ENCODE data around the gene NUCKS1.
"Not testable (repeated sequence)": the region's sequence is repeated elsewhere in the genome, so short reads cannot be mapped to it uniquely, and the experiment has no call there.

NUCKS1 gene

DNA sequence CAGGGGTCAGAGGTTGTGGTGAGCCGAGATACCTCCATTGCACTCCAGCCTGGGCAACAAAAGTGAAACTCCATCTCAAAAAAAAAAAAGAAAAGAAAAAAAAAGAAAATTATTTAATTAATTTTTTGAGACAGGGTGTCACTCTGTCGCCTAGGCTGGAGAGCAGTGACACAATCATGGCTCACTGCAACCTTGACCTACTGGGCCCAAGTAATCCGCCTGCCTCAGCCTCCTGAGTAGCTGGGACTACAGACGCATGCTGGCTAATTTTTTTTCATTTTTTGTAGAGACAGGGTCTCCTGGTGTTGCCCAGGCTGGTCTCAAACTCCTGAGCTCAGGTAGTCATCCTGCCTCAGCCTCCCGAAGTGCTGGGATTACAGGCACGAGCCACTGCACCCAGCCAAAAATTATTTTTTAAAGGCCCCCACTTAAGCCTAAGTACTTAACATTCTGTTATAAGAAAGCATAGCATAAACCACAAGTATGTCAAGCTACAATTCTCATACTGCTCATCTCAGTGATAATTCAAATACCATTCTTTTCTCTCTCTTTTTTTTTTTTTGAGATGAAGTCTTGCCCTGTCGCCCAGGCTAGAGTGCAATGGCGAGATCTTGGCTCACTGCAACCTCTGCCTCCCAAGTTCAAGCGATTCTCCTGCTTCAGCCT is 19.9 kb downstream of the NUCKS1 start:
- H3K4me1 ChIP-seq (ENCODE audit: insufficient read depth, low read length, poor library complexity, severe bottlenecking) = no peaks in the 10 kb centered on the region
- H3K79me2 ChIP-seq (ENCODE audit: insufficient read depth, low read length) = peaks cover 92% of the 10 kb centered on the region
- H3K9me2 ChIP-seq (replicated peaks; ENCODE audit: low read depth, low read length) = no peaks in the 10 kb centered on the region
- no peaks in the 10 kb centered on the region for H3K9me3 ChIP-seq (ENCODE audit: insufficient read depth, low read depth, low read length)
- H2AFZ ChIP-seq (ENCODE audit: low read length) = no peak overlapping the region
- no peak overlapping the region for H3K4me3 ChIP-seq (ENCODE audit: low read length, poor library complexity, severe bottlenecking)
- H4K20me1 ChIP-seq (ENCODE audit: insufficient read depth, low read length, poor library complexity, severe bottlenecking) = peaks cover 80% of the 10 kb centered on the region
- H3K4me2 ChIP-seq (ENCODE audit: low read depth, low read length, poor library complexity, severe bottlenecking) = no peak overlapping the region
- no peak for TF ChIP-seq EZH2phosphoT487 (IDR thresholded peaks at IDR 0.05; ENCODE audit: borderline replicate concordance)
- TF ChIP-seq, protein P1, sequence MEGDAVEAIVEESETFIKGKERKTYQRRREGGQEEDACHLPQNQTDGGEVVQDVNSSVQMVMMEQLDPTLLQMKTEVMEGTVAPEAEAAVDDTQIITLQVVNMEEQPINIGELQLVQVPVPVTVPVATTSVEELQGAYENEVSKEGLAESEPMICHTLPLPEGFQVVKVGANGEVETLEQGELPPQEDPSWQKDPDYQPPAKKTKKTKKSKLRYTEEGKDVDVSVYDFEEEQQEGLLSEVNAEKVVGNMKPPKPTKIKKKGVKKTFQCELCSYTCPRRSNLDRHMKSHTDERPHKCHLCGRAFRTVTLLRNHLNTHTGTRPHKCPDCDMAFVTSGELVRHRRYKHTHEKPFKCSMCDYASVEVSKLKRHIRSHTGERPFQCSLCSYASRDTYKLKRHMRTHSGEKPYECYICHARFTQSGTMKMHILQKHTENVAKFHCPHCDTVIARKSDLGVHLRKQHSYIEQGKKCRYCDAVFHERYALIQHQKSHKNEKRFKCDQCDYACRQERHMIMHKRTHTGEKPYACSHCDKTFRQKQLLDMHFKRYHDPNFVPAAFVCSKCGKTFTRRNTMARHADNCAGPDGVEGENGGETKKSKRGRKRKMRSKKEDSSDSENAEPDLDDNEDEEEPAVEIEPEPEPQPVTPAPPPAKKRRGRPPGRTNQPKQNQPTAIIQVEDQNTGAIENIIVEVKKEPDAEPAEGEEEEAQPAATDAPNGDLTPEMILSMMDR (conservative IDR thresholded peaks at IDR 0.05; ENCODE audit: low read length) = no peak
- peaks cover 56% of the 10 kb centered on the region for H3K36me3 ChIP-seq (ENCODE audit: insufficient read depth, low read length)
- H3F3A ChIP-seq (ENCODE audit: low read depth) = no peaks in the 10 kb centered on the region
- H3K27me3 ChIP-seq (ENCODE audit: insufficient read depth, low read length, poor library complexity, severe bottlenecking) = no peaks in the 10 kb centered on the region
- H3K9ac ChIP-seq (ENCODE audit: low read depth, low read length, poor library complexity, severe bottlenecking) = no peak overlapping the region

DNA sequence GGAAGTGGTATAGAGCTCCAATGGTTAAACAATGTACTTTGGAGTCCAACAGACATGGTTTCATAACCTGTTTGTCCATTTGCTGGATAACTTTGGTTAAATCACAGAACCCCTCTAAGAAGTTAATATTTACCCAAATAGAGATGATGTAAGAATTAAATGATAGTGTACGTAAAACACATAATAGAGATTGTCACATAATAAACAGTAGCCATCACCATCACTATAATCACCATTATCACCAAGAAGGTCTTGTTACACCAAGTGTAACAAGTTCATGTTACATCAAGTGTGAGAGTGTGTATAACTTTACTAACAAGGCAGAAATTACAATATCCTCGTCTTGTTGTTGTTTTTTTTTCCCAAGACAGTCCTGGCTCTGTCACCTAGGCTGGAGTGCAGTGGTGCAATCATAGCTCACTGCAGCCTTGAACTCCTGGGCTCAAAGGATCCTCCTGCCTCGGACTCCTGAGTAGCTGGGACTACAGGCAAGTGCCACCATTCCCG is 23.3 kb downstream of the NUCKS1 start:
- H3K9me3 ChIP-seq (ENCODE audit: insufficient read depth, low read depth, low read length) = no peaks in the 10 kb centered on the region
- H3K79me2 ChIP-seq (ENCODE audit: insufficient read depth, low read length) = peaks cover 78% of the 10 kb centered on the region
- peaks cover 64% of the 10 kb centered on the region for H4K20me1 ChIP-seq (ENCODE audit: insufficient read depth, low read length, poor library complexity, severe bottlenecking)
- H2AFZ ChIP-seq (ENCODE audit: low read length) = no peak overlapping the region
- H3F3A ChIP-seq (ENCODE audit: low read depth) = no peaks in the 10 kb centered on the region
- no peaks in the 10 kb centered on the region for H3K9me2 ChIP-seq (replicated peaks; ENCODE audit: low read depth, low read length)
- H3K36me3 ChIP-seq (ENCODE audit: insufficient read depth, low read length) = peaks cover 84% of the 10 kb centered on the region
- H3K27me3 ChIP-seq (ENCODE audit: insufficient read depth, low read length, poor library complexity, severe bottlenecking) = no peaks in the 10 kb centered on the region
- H3K4me1 ChIP-seq (ENCODE audit: insufficient read depth, low read length, poor library complexity, severe bottlenecking) = no peaks in the 10 kb centered on the region
- TF ChIP-seq, protein P1 (conservative IDR thresholded peaks at IDR 0.05; ENCODE audit: low read length) = no peak
- TF ChIP-seq EZH2phosphoT487 (IDR thresholded peaks at IDR 0.05; ENCODE audit: borderline replicate concordance) = no peak
- H3K9ac ChIP-seq (ENCODE audit: low read depth, low read length, poor library complexity, severe bottlenecking) = no peak overlapping the region
- no peak overlapping the region for H3K4me3 ChIP-seq (ENCODE audit: low read length, poor library complexity, severe bottlenecking)
- no peak overlapping the region for H3K4me2 ChIP-seq (ENCODE audit: low read depth, low read length, poor library complexity, severe bottlenecking)

DNA sequence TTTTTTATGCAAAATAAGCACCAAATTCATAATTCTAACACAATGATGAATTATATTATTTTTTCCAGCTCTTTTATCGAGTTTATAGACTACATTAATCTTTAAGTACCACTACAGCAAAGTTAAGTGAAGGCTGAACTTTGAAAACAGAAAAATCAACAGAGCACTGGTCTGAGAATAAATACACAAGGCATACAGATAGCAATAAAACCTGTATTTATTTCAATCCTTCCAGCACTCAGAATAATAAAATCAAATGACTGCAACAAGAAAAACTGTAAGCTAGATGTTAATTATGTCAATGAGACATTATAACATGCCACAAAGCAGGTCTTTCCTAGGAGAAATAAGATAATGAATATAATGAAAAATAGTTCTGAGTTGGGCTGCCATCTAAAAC is 24.5 kb downstream of the NUCKS1 start:
- Histone ChIP-seq H3K4me2 (ENCODE audit: low read depth, low read length, poor library complexity, severe bottlenecking) (no peak overlapping the region), H3K36me3 (ENCODE audit: insufficient read depth, low read length) (peaks cover 87% of the 10 kb centered on the region), H4K20me1 (ENCODE audit: insufficient read depth, low read length, poor library complexity, severe bottlenecking) (peaks cover 60% of the 10 kb centered on the region), H3K4me3 (ENCODE audit: low read length, poor library complexity, severe bottlenecking) (no peak overlapping the region), H3K9me3 (ENCODE audit: insufficient read depth, low read depth, low read length) (no peaks in the 10 kb centered on the region), H3K9ac (ENCODE audit: low read depth, low read length, poor library complexity, severe bottlenecking) (no peak overlapping the region), H3F3A (ENCODE audit: low read depth) (no peaks in the 10 kb centered on the region), H3K9me2 (replicated peaks; ENCODE audit: low read depth, low read length) (no peaks in the 10 kb centered on the region), H3K27me3 (ENCODE audit: insufficient read depth, low read length, poor library complexity, severe bottlenecking) (no peaks in the 10 kb centered on the region), H3K79me2 (ENCODE audit: insufficient read depth, low read length) (peaks cover 66% of the 10 kb centered on the region), H2AFZ (ENCODE audit: low read length) (no peak overlapping the region), H3K4me1 (ENCODE audit: insufficient read depth, low read length, poor library complexity, severe bottlenecking) (no peaks in the 10 kb centered on the region)
- no peak for TF ChIP-seq EZH2phosphoT487 (IDR thresholded peaks at IDR 0.05; ENCODE audit: borderline replicate concordance)
- TF ChIP-seq, protein P1 (conservative IDR thresholded peaks at IDR 0.05; ENCODE audit: low read length) = no peak

DNA sequence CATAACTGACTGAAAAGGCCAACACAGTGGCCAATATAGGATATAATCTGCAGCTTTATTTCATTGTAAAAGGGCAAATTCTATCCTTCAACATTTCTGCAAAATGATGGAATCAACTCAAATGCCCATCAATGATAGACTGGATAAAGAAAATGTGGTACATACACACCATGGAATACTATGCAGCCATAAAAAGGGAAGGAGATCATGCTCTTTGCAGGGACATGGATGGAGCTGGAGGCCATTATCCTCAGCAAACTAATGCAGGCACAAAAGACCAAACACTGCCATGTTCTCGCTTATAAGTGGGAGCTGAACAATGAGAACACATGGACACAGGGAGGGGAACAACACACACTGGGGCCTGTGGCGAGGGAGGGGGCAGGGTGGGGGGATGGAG is 29.2 kb downstream of the NUCKS1 start:
- not testable (repeated sequence) for H3K4me2 ChIP-seq (ENCODE audit: low read depth, low read length, poor library complexity, severe bottlenecking); H2AFZ ChIP-seq (ENCODE audit: low read length); H3F3A ChIP-seq (ENCODE audit: low read depth); H3K9me3 ChIP-seq (ENCODE audit: insufficient read depth, low read depth, low read length); H3K4me3 ChIP-seq (ENCODE audit: low read length, poor library complexity, severe bottlenecking); H3K4me1 ChIP-seq (ENCODE audit: insufficient read depth, low read length, poor library complexity, severe bottlenecking); H3K9ac ChIP-seq (ENCODE audit: low read depth, low read length, poor library complexity, severe bottlenecking); H3K9me2 ChIP-seq (replicated peaks; ENCODE audit: low read depth, low read length); H3K27me3 ChIP-seq (ENCODE audit: insufficient read depth, low read length, poor library complexity, severe bottlenecking)
- Histone ChIP-seq H4K20me1 (ENCODE audit: insufficient read depth, low read length, poor library complexity, severe bottlenecking) (peaks cover 33% of the 10 kb centered on the region), H3K36me3 (ENCODE audit: insufficient read depth, low read length) (peaks cover 98% of the 10 kb centered on the region), H3K79me2 (ENCODE audit: insufficient read depth, low read length) (peaks cover 23% of the 10 kb centered on the region)
